TTC549 (cell line): ENCODE results near the gene POLD4.
"Not testable (repeated sequence)": the region's sequence is repeated elsewhere in the genome, so short reads cannot be mapped to it uniquely, and the experiment has no call there.

Source experiments
- FAIRE-seq: peaks from 2 replicates; lab custom pipeline; 2012; peaks lifted over from hg19 to GRCh38; lab: Jason Lieb, UNC

Gene POLD4

GRCh38 chr11:67353317-67354074 is at the start of gene POLD4:
TSS of gene POLD4 (minus strand) at chr11:67353546. CDS start at chr11:67353399, 147 bp downstream.
- FAIRE-seq = no peak

GRCh38 chr11:67403085-67403484 is 49.7 kb upstream of the POLD4 start:
- not testable (repeated sequence) for FAIRE-seq

GRCh38 chr11:67402192-67402839 is 49.0 kb upstream of the POLD4 start:
- FAIRE-seq = not testable (repeated sequence)

GRCh38 chr11:67401495-67402191 is 48.3 kb upstream of the POLD4 start, which contains the start of gene PPP1CA:
TSS of gene PPP1CA (minus strand) at chr11:67401858. CDS start at chr11:67401782, 76 bp downstream.
- no peak for FAIRE-seq

GRCh38 chr11:67400942-67401494 is 47.7 kb upstream of the POLD4 start:
- FAIRE-seq = no peak

GRCh38 chr11:67400251-67400941 is 47.0 kb upstream of the POLD4 start:
- FAIRE-seq = no peak

GRCh38 chr11:67398661-67399563 is 45.6 kb upstream of the POLD4 start:
- no peak for FAIRE-seq

GRCh38 chr11:67397986-67398660 is 44.8 kb upstream of the POLD4 start:
- no peak for FAIRE-seq

GRCh38 chr11:67397536-67397935 is 44.2 kb upstream of the POLD4 start:
- no peak for FAIRE-seq

GRCh38 chr11:67396587-67397389 is 43.4 kb upstream of the POLD4 start:
- FAIRE-seq = no peak

GRCh38 chr11:67396259-67396581 is 42.9 kb upstream of the POLD4 start:
- no peak for FAIRE-seq

- no peak for FAIRE-seq
Measured at GRCh38 chr11:67395555-67396258, 42.4 kb upstream of the POLD4 start.

- no peak for FAIRE-seq
Measured at GRCh38 chr11:67393990-67394389, 40.6 kb upstream of the POLD4 start.

GRCh38 chr11:67393437-67393836 is 40.1 kb upstream of the POLD4 start:
- no peak for FAIRE-seq

- no peak for FAIRE-seq
Measured at GRCh38 chr11:67392183-67392715, 38.9 kb upstream of the POLD4 start.

- no peak for FAIRE-seq
Measured at GRCh38 chr11:67391304-67392182, 38.2 kb upstream of the POLD4 start, which contains the start of gene RAD9A. TSS of gene RAD9A (plus strand) at chr11:67391986. CDS start at chr11:67392045, 59 bp downstream.

- FAIRE-seq = no peak
Measured at GRCh38 chr11:67390947-67391303, 37.6 kb upstream of the POLD4 start.

- FAIRE-seq = no peak
Measured at GRCh38 chr11:67389477-67389876, 36.1 kb upstream of the POLD4 start.
